ENCODE results near the gene TSPAN5. TPM values are rescaled to one million over a fixed set of nuclear protein-coding genes. Genes with fewer than 3 reads are reported as not detected.

Gene TSPAN5
- total RNA-seq, 6 experiments from 2014 or later: 59.6 to 75.4 (median 67.6) TPM

GRCh38 chr4:98502624-98503023, 155.8 kb downstream of the TSPAN5 start:
- peaks cover 1% of the 10 kb centered on the region for H3K27me3 Mint-ChIP-seq (ENCODE audit: insufficient read depth)
- TF ChIP-seq, protein P1, sequence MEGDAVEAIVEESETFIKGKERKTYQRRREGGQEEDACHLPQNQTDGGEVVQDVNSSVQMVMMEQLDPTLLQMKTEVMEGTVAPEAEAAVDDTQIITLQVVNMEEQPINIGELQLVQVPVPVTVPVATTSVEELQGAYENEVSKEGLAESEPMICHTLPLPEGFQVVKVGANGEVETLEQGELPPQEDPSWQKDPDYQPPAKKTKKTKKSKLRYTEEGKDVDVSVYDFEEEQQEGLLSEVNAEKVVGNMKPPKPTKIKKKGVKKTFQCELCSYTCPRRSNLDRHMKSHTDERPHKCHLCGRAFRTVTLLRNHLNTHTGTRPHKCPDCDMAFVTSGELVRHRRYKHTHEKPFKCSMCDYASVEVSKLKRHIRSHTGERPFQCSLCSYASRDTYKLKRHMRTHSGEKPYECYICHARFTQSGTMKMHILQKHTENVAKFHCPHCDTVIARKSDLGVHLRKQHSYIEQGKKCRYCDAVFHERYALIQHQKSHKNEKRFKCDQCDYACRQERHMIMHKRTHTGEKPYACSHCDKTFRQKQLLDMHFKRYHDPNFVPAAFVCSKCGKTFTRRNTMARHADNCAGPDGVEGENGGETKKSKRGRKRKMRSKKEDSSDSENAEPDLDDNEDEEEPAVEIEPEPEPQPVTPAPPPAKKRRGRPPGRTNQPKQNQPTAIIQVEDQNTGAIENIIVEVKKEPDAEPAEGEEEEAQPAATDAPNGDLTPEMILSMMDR (IDR thresholded peaks at IDR 0.05): no peak
- H3K36me3 Mint-ChIP-seq (ENCODE audit: low read depth): peaks cover 58% of the 10 kb centered on the region
- H3K4me1 Mint-ChIP-seq (ENCODE audit: low read depth): peaks cover 76% of the 10 kb centered on the region
- no peaks in the 10 kb centered on the region for H3K9me3 Mint-ChIP-seq
- H3K4me3 Mint-ChIP-seq: no peak overlapping the region
- H3K27ac Mint-ChIP-seq: 0 out of 2 replicates have a peak overlapping the region, but pooled peaks have one; percentile 4
- DNase-seq: no peak

- TF ChIP-seq, protein P1 (IDR thresholded peaks at IDR 0.05): no peak
- Mint-ChIP-seq H3K36me3 (ENCODE audit: low read depth) (peaks cover 56% of the 10 kb centered on the region), H3K27ac (no peak overlapping the region), H3K4me1 (ENCODE audit: low read depth) (peaks cover 70% of the 10 kb centered on the region), H3K27me3 (ENCODE audit: insufficient read depth) (peaks cover 1% of the 10 kb centered on the region), H3K9me3 (no peaks in the 10 kb centered on the region), H3K4me3 (no peak overlapping the region)
- no peak for DNase-seq
These were observed 156.4 kb downstream of the TSPAN5 start for GRCh38 chr4:98502031-98502430.

GRCh38 chr4:98501383-98501782, 157.0 kb downstream of the TSPAN5 start:
- TF ChIP-seq, protein P1 (IDR thresholded peaks at IDR 0.05): no peak
- H3K9me3 Mint-ChIP-seq: no peaks in the 10 kb centered on the region
- H3K36me3 Mint-ChIP-seq (ENCODE audit: low read depth): peaks cover 58% of the 10 kb centered on the region
- no peak overlapping the region for H3K4me3 Mint-ChIP-seq
- peak overlapping the region; percentile 25 for H3K27ac Mint-ChIP-seq
- H3K4me1 Mint-ChIP-seq (ENCODE audit: low read depth): peaks cover 68% of the 10 kb centered on the region
- DNase-seq: no peak
- peaks cover 1% of the 10 kb centered on the region for H3K27me3 Mint-ChIP-seq (ENCODE audit: insufficient read depth)

GRCh38 chr4:98498774-98499173, 159.6 kb downstream of the TSPAN5 start:
- Mint-ChIP-seq H3K27me3 (ENCODE audit: insufficient read depth) (peaks cover 1% of the 10 kb centered on the region), H3K36me3 (ENCODE audit: low read depth) (peaks cover 57% of the 10 kb centered on the region), H3K9me3 (no peaks in the 10 kb centered on the region), H3K27ac (no peak overlapping the region), H3K4me1 (ENCODE audit: low read depth) (peaks cover 62% of the 10 kb centered on the region), H3K4me3 (no peak overlapping the region)
- DNase-seq: no peak
- TF ChIP-seq, protein P1 (IDR thresholded peaks at IDR 0.05): no peak

- Mint-ChIP-seq H3K4me3 (no peak overlapping the region), H3K36me3 (ENCODE audit: low read depth) (peaks cover 41% of the 10 kb centered on the region), H3K27ac (peak overlapping the region; percentile 79; the same call in 1 of the 2 replicates), H3K4me1 (ENCODE audit: low read depth) (peaks cover 56% of the 10 kb centered on the region), H3K27me3 (ENCODE audit: insufficient read depth) (no peaks in the 10 kb centered on the region; the same call in 1 of the 2 replicates), H3K9me3 (no peaks in the 10 kb centered on the region)
- TF ChIP-seq, protein P1 (IDR thresholded peaks at IDR 0.05): no peak
- no peak for DNase-seq
These were observed 162.1 kb downstream of the TSPAN5 start for GRCh38 chr4:98496152-98496845.

Data from HFFc6 (cell line).